Epidermal melanocyte (primary cell): ENCODE results near the gene RAB11FIP3.
A peak's percentile ranks its signal among the peaks of the same experiment; 100 is the strongest.
"Not testable (repeated sequence)": the region's sequence is repeated elsewhere in the genome, so short reads cannot be mapped to it uniquely, and the experiment has no call there.

Experiments
- DNase-seq: peaks from one replicate; pipeline ENCODE4 v3.0.0; 2011; ENCODE audit warnings: low spot score; ENCODE audit not compliant: insufficient read length

Gene RAB11FIP3, protein sequence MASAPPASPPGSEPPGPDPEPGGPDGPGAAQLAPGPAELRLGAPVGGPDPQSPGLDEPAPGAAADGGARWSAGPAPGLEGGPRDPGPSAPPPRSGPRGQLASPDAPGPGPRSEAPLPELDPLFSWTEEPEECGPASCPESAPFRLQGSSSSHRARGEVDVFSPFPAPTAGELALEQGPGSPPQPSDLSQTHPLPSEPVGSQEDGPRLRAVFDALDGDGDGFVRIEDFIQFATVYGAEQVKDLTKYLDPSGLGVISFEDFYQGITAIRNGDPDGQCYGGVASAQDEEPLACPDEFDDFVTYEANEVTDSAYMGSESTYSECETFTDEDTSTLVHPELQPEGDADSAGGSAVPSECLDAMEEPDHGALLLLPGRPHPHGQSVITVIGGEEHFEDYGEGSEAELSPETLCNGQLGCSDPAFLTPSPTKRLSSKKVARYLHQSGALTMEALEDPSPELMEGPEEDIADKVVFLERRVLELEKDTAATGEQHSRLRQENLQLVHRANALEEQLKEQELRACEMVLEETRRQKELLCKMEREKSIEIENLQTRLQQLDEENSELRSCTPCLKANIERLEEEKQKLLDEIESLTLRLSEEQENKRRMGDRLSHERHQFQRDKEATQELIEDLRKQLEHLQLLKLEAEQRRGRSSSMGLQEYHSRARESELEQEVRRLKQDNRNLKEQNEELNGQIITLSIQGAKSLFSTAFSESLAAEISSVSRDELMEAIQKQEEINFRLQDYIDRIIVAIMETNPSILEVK

DNA sequence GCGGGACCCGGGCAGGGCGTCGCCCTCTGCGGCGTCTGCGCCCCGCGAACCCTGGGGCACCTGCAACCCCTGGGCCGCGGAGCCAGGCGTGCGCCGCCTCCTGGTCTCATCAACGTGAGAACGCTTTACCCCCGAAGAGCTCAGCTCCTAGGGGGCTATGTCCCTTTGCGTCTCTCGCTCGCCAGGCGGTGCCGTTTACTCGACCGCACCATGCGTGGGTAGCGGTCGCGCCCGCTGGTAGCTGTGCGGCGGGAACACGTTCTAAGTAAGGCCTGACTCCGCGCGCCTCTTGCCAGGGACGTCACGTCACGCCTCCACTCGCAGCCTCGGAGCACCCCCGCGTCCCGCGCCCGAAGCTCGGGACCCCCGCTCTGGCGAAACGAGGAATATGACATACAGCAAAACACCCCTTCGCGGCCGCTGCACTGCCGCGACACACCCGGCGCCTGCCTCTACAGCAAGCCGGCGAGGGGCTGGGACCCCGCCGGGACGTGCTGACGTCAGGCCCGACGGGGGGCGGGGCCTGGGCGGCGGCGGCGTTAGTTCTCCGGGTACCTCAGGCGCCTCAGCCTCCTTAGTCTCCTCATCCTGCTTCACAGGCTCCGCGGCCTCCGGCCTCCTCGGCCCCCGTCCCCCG, at the start of gene RAB11FIP3:
TSS of gene RAB11FIP3 (plus strand) at position 568 of the 637 bp plus-strand sequence. CDS start 358 bp downstream, outside the sequence.
- DNase-seq, result peak; percentile 91

DNA sequence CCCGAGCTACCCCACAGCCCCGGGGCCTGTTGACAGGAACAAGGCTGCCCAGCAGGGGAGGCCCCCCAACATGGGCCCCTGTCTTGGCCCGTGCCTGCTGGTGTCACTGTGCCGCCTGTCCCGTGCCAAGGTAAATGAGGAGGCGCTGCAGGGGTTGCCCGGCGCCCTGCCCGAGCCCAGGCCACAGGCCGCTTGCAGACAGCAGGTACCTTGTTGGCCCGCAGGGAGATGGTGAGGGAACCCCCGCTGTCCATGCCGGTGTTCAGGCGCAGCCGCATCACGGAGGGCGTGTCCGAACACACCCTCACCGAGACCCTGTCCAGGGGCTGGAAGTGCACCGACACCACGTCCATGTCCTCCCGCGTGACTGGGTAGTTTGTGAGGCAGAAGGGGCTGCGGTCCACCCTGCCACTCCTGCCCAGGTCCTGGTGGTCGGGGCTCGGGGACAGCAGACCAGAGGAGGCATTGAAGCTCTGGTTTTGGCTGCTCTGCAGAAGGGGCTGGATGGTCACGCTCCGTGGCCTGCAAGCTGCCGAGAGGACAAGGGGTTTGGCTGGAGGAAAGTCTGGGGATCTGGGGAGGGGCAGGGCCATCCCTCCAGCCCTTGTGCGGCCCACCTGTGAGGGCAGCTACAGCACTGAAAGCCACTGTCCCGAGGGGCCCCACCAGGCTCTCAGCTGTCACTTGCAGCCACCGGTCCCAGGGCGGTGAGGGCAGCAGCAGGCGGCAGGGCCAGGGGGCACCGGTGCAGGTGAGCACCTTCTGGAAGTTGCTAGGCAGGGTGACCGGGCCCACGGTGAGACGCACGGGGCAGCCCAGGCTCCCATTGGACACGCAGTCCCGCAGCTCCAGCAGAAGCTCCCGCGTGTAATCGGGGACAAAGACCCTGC, 49.3 kb upstream of the RAB11FIP3 start:
- no peak for DNase-seq

DNA sequence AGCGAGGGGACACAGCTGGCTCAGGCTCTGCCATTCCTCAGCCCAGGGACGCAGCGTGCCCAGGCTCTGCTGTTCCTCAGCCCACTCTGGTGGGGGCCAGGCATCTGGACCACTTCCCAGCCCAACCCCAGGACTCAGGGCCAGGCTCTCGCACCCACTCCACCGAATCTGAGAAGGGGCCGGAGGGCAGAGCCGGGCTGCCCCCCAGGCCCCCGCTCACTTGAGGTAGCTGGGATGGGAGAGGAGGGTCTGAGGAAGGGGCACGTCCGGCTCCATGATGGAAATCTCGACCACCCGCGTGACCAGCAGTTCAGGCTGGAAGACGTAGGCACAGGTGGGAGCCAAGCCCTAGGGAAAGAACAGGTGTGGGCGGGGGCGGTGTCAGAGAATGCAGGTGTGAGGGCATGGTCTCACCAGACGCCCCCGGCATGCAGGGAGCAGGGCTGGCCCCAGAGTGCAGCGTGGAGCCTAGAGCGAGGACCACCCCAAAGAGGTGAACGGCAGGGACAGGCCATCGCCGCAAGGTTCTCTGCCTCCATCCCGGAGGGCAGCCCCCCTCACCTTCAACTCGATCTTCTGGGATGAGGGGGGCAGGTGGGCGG, 48.5 kb upstream of the RAB11FIP3 start:
- no peak for DNase-seq

DNA sequence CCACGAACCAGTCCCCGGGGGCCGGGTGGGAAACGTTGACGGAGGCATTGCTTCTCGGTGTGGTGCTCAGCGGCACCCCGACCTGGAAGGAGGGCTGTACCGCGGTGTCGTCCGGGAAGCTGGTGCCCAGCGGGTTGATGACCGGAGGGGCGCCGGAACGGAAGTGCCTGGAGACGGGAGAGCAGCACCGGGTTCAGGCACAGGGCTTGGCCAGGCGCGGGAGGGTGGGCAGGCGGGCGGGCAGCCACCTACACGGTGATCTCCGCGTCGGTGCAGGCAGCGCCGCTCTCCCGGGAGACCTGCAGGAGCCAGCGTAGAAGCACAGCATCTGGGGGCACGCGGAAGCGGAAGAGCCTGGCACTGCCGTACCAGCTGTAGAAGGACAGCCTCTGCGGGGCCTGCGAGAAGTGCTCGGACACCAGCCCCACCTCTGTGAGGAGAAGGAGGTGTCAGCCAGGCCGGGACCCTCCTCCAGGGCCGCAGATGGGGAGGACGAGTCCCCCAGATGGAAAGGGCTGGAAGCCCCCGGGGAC, 48.0 kb upstream of the RAB11FIP3 start:
- no peak for DNase-seq

DNA sequence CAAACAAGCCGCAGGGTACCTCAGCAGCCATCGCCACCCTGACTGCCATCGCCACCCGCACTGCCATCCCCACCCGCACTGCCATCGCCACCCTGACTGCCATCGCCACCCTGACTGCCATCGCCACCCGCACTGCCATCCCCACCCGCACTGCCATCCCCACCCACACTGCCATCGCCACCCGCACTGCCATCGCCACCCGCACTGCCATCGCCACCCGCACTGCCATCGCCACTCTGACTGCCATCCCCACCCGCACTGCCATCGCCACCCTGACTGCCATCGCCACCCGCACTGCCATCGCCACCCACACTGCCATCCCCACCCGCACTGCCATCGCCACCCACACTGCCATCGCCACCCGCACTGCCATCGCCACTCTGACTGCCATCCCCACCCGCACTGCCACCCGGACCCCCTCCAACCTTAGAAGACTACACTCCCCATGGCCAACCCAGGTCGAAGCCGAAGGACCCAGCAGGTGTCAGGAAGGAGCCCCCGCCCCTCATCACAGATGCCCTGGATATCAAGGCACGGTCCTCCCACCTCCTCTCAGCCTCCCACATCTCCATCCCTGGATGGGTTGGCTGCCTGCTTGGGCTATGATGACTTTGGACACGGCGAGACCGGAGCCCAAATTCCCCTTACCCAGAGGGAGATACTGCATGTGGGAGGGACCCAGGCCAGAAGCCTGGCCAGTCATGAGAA, 47.2 kb upstream of the RAB11FIP3 start:
- not testable (repeated sequence) for DNase-seq

DNA sequence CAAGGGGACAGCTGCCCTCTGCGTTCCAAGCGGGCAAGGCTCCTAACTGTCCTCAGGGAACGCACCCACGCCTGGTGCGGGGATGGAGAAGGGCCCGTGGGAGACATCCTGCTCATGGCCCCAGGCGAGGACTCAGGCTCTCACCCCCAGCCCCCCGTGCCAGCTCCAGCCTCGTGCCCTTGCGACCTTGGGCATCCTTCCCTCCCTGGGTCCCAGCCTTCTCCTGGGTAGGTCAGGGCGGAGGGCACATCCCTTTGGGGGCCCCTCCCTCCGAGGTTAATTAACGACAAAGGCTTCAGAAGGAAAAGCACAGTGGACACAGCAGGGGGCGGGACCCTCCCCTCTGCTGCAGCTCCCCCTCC, 46.6 kb upstream of the RAB11FIP3 start:
- peak; percentile 13 for DNase-seq

DNA sequence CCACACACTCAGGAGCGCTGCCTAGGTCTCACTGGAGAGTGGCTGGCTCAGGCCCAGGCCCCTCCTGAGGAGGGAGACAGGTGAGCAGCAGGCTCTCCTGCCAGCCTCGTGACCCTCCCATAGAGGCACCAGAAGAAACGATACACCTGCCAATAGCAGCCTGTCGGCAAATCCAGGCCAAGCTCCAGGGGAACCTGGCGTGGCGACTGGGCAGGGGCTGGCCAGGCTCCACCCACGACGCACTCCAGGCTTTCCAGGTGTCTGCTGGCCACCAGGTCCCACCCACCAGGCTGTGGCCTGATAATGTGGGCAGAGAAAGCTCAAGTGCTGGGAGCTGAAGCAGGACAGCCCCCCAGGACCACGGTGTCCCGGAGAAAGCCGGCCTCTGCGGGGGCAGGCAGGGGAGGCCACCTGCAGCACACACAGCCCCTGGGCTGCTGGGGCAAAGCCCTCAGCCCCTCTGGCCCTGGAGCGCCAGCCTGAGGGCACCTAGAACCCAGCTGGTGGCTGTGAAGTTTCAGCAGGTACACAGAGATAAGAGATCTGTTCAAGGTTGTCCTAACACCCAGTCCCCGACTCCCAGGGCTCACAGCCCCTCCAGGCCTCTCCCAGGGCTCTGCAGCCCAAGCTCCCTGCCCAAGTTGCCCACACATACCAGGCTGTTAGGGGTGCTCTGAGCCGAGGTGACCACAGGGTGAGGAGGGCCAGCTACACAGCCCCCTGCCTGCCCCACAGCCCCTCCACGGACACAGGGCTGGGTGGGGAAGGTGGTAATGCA, 46.1 kb upstream of the RAB11FIP3 start:
- DNase-seq, result peak; percentile 5

DNA sequence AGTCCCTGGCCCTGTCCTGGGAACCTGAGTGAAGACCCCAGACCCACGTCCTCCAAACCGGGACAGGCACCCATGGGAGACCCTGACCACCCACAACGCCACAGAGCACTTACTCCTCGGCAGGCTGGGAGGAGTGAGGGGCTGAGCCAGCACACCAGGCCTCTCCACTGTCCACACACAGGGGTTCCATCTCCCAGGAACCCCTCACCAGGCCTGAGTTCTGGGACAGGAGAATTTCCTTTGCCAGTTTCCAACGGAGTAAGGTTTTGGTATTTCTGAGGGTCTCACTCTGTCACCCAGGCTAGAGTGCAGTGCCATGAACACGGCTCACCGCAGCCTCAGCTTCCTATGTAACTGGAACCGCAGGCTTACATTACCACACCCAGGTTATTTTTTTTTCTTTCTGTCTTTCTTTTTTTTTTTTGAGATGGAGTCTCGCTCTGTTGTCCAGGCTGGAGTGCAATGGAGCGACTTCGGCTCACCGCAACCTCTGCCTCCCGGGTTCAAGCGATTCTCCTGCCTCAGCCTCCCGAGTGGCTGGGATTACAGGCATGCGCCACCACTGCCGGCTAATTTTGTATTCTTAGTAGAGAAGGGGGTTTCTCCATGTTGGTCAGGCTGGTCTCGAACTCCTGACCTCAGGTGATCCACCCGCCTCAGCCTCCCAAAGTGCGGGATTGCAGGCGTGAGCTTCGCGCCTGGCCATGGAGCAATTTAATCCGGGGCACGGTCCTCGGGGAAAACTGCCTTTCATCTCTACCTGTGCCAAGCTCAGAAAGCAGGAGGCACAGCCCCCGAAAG, 45.3 kb upstream of the RAB11FIP3 start:
- peak; percentile 12 for DNase-seq

DNA sequence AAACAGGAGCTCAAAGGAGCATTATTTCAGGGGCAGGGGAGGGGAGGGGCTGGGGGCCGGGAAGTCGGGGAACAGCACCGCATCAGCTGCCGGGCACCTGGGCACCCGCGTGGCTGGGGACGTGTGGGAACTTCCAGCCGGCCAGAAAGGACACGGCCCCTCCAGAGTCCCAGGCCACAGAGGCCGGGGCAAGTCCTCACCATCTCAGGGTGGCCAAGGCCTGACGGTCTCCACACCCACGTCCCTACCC, 44.8 kb upstream of the RAB11FIP3 start:
- no peak for DNase-seq

DNA sequence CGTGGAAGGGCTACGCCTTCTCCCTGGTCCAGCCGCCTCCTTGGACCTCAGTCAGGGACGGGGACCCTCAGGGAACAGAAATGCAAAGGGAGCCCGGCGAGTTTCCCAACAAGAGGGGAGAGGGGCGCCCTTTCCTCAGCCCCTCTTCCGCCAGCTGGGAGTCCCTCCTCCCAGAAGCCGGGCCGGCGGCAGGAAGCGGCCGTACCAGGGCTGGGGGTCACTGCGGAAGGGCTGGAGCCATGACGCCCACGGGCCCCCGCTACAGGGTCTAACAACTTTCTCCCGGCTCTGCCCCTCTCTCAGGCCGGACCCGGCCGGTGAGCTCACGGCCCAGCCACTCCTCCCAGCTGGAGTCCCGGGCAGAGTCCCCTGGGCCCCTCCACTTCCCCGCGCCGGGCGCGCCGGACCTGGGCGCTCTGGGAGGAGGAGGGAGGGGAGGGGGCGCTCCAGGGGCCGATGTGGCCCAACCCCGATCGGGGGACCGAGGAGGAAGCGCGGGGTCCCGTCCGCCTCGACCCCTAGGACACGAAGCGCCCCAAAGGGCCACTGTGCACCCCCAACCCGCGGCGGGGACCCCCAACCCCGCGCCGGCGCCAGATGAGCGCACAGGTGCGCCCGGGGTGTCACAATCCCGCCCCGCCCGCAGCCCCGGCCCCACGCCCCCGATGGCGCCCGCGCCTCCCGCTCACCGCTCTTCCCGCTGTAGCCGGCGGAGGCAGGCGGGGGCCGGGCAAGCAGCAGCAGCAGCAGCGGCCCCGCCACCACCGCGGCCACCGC, 44.2 kb upstream of the RAB11FIP3 start:
- DNase-seq, result peak; percentile 29

DNA sequence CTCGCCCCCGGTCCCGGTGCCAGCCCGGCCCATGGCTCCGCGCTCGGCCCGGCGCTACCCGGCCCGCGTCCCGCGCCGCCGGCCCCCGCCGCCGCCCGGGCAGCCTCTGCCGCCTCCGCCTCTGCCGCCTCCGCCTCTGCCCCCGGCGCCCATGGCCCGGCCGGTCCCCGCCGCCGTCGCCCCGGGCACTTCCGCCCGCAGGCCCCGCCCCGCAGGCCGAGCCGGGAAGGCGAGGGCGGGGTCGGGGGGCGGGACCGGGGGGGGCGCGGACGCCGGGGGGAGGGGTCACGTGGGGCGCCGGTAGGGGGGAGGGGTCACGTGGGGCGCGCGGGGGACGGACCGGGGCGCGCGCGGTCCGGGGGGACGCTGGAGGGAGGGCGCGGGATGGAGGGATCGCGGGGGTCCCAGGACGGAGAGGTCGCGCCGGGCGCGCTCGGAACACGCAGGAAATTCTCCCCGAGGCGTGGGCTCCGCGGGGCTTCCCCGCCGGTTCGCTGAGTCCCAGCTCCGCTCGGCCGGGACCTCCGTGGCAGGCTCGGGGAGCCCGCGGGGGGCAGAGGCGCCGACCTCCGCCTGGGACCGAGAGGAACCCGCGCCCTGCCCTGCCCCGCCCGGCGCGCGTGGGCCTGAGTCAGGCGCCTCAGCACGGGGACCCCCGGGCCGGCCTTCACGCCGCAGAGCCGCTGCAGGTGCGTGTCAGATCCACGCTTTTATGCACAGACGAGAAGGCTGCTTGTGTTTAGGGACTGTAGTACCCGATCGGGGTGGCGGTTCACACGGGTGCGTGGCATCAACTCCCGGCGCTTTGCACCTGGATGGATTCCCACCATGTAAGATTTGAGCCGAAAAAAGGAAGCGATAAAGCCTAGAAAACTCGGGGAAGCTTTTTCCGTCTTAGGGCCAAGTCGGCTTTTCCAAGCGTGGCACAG, 43.4 kb upstream of the RAB11FIP3 start, which contains the start of gene PGAP6:
TSS of gene PGAP6 (minus strand) at position 190 of the 929 bp plus-strand sequence. CDS start at position 33, 157 bp downstream.
- peak; percentile 84 for DNase-seq

DNA sequence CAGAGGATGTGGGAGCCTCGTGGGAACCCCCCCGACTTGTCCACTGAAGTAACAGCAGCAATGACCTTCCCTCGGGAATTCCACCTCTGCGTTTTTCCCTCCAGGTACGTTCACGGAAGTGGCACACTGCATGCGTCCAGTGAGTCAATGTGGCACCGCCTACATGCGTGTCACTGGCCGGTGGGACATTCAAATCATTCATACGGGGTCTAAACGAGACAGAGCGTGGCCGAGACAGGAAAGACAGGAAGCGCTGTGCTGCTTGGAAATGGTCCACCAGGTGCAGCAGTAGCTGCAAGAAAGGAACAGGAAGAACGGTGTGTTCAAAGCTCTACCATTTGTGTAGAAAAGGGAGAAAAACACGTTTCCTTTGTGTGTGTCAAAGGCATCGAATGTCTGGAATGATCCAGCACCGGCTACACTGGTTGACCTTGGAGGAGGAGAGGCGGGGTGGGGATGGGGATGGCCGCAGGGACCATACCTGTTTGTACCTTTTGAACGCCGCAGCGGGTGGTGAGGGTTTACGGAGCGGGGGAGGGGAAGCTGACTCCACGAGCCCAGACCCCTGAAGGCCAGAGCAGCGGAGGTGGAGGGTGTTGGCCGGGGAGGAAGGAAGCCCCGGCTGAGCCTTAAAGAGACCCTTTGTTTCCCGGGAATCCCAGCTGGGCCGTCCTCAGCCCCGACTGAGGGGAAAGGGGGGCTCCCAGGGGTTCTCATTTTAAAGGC, 42.0 kb upstream of the RAB11FIP3 start:
- peak; percentile 20 for DNase-seq

DNA sequence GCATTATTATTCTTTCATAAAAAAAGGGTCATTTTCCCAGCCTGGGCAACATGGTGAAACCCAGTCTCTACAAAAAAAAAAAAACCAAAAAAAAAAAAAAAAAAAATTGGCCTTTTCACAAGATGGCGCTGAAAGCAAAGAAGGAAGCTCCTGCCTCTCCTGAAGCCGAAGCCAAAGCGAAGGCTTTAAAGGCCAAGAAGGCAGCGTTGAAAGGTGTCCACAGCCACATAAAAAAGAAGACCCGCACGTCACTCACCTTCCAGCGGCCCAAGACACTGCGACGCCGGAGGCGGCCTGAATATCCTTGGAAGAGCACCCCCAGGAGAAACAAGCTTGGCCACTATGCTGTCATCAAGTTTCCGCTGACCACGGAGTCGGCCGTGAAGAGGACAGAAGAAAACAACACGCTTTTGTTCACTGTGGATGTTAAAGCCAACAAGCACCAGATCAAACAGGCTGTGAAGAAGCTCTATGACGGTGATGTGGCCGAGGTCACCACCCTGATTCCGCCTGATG, 38.8 kb upstream of the RAB11FIP3 start:
- DNase-seq, result no peak

DNA sequence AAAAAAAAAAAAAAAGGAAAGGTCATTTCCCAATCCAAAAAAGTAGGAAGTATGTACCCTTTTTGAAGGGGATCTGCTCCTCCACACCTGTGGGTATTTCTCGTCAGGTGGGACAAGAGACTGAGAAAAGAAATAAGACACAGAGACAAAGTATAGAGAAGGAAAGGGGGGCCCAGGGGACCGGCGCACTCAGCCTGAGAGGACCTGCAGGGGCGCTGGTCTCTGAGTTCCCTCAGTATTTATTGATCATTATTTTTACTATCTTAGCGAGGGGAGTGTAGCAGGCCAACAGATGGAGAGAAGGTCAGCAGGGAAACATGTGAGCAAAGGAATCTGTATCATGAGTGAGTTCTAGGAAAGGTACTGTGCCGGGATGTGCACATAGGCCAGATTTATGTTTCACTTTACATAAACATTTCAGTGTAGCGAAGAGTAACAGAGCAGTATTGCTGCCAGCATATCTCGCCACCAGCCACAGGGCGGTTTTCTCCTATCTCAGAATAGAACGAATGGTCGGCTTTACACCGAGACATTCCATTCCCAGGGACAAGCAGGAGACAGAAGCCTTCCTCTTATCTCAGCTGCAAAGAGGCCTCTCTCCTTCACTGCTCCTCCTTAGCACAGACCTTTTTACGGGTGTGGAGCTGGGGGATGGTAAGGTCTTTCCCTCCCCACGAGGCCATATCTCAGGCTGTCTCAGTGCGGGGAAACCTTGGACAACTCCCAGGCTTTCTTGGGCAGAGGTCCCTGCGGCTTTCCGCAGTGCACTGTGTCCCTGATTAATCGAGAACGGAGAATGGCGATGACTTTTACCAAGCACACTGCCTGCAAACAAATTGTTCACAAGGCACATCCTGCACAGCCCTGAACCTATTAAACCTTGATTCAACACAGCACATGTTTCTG, 37.4 kb upstream of the RAB11FIP3 start:
- DNase-seq, result not testable (repeated sequence)

DNA sequence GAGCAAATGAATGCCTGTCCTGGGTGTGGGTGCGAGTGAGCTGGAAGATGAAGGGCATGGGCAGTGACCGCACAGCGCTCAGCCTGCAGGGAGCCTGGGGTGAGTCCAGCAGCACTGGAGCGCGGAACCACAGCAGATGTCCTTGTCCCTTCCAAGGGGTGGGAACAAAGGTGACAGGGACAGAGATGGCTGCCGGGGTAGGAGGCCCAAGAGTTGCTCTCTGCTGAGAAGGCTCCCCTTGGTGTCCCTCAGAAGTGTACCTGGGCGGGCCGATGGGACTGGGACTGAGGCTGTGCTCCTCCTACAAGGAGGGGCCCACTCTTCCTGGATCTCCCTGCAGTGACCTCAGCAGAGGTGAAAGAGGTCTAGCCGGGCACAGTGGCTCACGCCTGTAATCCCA, 36.1 kb upstream of the RAB11FIP3 start:
- DNase-seq, result no peak
